GM12801 (cell line): ENCODE data around the gene PGLYRP4.

Experiments
- CTCF ChIP-seq: IDR thresholded peaks from one replicate; pipeline ENCODE4 v1.5.1; 2011; ENCODE audit warnings: control low read depth; ENCODE audit not compliant: insufficient read length; ENCODE audit errors: extremely low read depth

The PGLYRP4 gene

DNA sequence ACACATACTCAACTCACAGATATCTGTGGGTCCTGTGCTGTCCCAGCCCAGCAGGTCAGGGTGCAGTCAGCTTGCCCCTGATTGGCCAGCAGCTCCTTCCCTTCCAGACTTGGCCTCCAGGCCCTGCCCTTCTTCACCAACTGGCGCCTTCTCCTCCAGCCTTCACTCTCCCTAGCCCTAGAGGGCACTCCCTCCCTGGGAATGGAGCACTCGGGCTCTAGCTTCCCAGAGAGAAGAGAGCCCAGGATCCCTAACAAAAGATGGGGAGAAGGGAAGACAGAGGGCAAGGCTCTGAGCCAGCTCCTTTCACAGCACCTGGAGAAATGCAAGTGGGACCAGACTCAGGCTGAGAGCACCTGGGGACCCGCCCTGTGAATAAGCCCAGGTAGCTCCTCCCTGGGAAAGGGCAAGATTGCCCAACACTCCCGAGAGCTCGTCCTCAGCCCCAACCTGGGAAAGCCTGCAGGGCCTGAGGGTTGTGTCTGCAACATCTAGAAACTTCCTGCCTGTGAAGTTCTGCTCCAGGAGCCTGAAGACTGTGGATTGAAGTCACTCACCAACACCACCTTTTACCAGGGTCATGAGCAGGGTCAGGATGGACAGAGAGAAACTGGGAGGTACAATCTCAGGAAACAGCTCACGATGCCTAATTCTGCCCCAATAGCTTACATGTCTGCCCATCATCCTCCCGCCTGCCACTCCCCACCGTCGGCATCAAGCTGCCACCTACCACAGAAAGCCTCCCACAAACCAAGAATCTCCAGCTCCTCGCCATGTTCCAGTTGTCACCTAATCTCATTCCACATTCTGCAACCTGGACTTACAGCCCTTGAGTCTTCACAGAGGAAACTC is at the start of gene PGLYRP4:
TSS of gene PGLYRP4 (minus strand) at position 331 of the 852 bp plus-strand sequence. CDS start 909 bp downstream, outside the sequence.
- no peak for TF ChIP-seq CTCF

- TF ChIP-seq CTCF = no peak
These were observed 49.4 kb upstream of the PGLYRP4 start for GRCh38 chr1:153397924-153398651.

- TF ChIP-seq CTCF = no peak
These were observed 48.6 kb upstream of the PGLYRP4 start for GRCh38 chr1:153397051-153397923.

DNA sequence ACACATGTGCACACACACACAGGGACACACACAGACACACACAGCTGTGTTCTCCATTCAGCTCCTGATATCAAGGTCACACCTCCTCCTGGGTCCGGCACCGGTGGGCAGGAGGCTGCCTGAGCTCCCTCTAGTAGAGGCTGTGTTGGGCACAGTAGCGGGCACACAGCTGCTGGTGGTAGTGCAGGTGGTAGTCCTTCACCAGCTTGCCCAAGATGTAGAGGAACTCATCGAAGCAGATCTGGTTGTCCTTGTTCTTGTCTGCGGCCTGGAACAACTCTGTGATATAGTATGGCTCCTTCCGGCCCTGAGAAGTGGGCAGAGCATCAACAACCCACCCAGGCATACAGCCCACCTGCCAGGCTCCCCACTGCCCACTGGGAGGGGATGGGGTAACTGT is 47.8 kb upstream of the PGLYRP4 start:
- no peak for TF ChIP-seq CTCF

- TF ChIP-seq CTCF = no peak
These were observed 47.1 kb upstream of the PGLYRP4 start for GRCh38 chr1:153395776-153396175.

DNA sequence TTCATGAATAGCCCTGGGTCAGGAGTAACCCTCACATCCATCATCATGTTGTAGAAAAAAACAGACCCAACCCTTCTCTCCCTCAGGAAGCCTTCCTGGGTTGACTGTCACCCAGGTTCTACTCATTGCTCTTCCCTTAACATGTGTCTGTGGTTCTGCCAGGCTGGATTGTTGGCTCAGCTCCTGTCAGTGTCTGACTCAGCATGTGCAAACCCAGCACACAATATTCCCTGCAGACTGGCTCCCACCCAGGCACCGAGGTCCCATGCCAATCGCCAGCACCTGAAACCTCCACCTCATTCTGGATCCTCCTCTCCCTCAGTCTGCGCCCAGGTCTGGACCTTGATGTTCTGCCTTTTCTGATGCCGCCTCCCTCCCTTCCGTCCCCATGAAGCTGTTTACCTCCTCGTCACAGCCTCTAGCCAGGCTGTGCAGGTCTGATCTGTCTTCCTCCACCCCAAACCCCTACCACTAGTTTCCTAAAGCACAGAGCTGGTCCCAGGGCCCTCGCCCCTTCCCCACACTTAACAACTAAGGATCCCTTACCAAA is 46.6 kb upstream of the PGLYRP4 start:
- TF ChIP-seq CTCF = no peak
